ENCODE measurements around the gene TMA7. TPM values are rescaled to one million over a fixed set of nuclear protein-coding genes. Genes with fewer than 3 reads are reported as not detected.

The TMA7 gene
- total and polyA plus RNA-seq, 9 of the 15 experiments (the other 6 are each of a cell fraction or from before 2014, with no cell fraction given) = 209 to 1,003 (median 486) TPM

GRCh38 chr3:48439820-48440589, at the start of gene TMA7, which contains the start of gene CCDC51 (continued):
- TF ChIP-seq ZNF609 (CRISPR knock-in tag; IDR thresholded peaks at IDR 0.05; ENCODE audit: borderline replicate concordance) (no peak), KDM5B (IDR thresholded peaks at IDR 0.05; ENCODE audit: insufficient replicate concordance, low read depth, low read length) (peak; percentile 62), GTF3C2 (IDR thresholded peaks at IDR 0.05; ENCODE audit: borderline replicate concordance, extremely low read depth, insufficient read length) (no peak), POU5F1 (IDR thresholded peaks at IDR 0.05; ENCODE audit: borderline replicate concordance, low read depth, low read length, partially characterized antibody) (no peak), ZNF75A (CRISPR knock-in tag; IDR thresholded peaks at IDR 0.05) (no peak), CBX8 (IDR thresholded peaks at IDR 0.05; ENCODE audit: borderline replicate concordance, extremely low read depth, low read depth, low read length, poor library complexity, severe bottlenecking) (no peak), NONO (IDR thresholded peaks at IDR 0.05; ENCODE audit: low read depth in 2 of 2, low read length in 1 of 2) (no peak), NCOA2 (IDR thresholded peaks at IDR 0.05; ENCODE audit: partially characterized antibody in 2 of 2) (no peak), HINFP (tag; conservative IDR thresholded peaks at IDR 0.05; ENCODE audit: low read depth) (no peak), EGR1 (conservative IDR thresholded peaks at IDR 0.05) (peak; percentile 89), MIER1 (IDR thresholded peaks at IDR 0.05; ENCODE audit: low read depth) (no peak), SIN3B (IDR thresholded peaks at IDR 0.05; ENCODE audit: low read depth) (peak; percentile 22; the same call in 1 of the 2 replicates), NFIC (IDR thresholded peaks at IDR 0.05) (0 out of 2 replicates have a peak, but pooled peaks have one; percentile 33), MXI1 (IDR thresholded peaks at IDR 0.05; ENCODE audit: low read depth, low read length) (no peak), MYNN (IDR thresholded peaks at IDR 0.05) (no peak), MYNN (CRISPR knock-in tag; IDR thresholded peaks at IDR 0.05) (no peak), JUN (IDR thresholded peaks at IDR 0.05; ENCODE audit: borderline replicate concordance, low read depth, low read length) (no peak), JUN (CRISPR knock-in tag; IDR thresholded peaks at IDR 0.05; ENCODE audit: borderline replicate concordance) (no peak)

Measured in K562 (cell line).